Measurements from ENCODE around the gene VTI1A. TPM values are rescaled to one million over a fixed set of nuclear protein-coding genes. Genes with fewer than 3 reads are reported as not detected.

VTI1A gene
- total and polyA plus RNA-seq, 2 of the 8 experiments (the other 6 are each of a cell fraction or from before 2014, with no cell fraction given) = 6.0 to 20.0 TPM

DNA sequence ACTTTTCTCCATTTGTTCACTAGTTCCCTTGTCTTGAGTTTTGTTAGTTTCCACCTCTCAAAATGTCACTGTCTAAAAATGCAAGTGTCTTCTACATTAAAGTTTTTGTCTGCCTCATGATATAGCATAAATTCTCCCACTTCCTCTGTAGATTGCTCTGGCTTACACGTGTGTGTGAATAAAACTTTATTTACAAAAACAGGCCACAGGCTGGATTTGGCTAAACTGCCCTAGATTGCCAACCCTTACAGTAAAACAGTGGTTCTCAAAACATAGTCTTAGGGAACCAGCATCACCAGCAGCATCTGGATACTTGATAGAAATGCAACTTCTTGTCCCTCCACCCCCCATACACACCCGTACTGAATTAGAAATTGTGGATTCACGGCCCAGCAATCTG lies 207.8 kb downstream of the VTI1A start (continued):
- TF ChIP-seq POU5F1 (IDR thresholded peaks at IDR 0.05; ENCODE audit: low read depth, low read length) = no peak
